ENCODE results near the gene LDLRAD4. TPM values are rescaled to one million over a fixed set of nuclear protein-coding genes. Genes with fewer than 3 reads are reported as not detected.

LDLRAD4 gene
- total and polyA plus RNA-seq, 2 experiments from 2014 or later, result 0.73 to 1.9 TPM

- Histone ChIP-seq H3K27me3 (ENCODE audit: insufficient read depth) (no peaks in the 10 kb centered on the region), H3K4me3 (no peak overlapping the region), H3K9me2 (ENCODE audit: insufficient read depth) (no peaks in the 10 kb centered on the region), H4K20me1 (replicated peaks; ENCODE audit: insufficient read depth) (no peaks in the 10 kb centered on the region), H2AFZ (no peak overlapping the region), H3K4me2 (no peak overlapping the region), H3F3A (replicated peaks; ENCODE audit: low read depth) (no peaks in the 10 kb centered on the region), H3K27ac (ENCODE audit: low read depth) (no peak overlapping the region), H3K79me2 (replicated peaks; ENCODE audit: insufficient read depth) (no peaks in the 10 kb centered on the region), H3K36me3 (ENCODE audit: insufficient read depth) (no peaks in the 10 kb centered on the region), H3K4me1 (ENCODE audit: insufficient read depth) (no peaks in the 10 kb centered on the region)
- Mint-ChIP-seq H3K4me1 (no peaks in the 10 kb centered on the region), H3K36me3 (ENCODE audit: low read depth) (no peaks in the 10 kb centered on the region), H3K27me3 (ENCODE audit: insufficient read depth, low read depth, poor library complexity) (no peaks in the 10 kb centered on the region), H3K27ac (no peak overlapping the region), H3K9me3 (no peaks in the 10 kb centered on the region; the same call in 2 of the 3 replicates), H3K4me3 (no peak overlapping the region)
- no peak for TF ChIP-seq POLR2AphosphoS5 (IDR thresholded peaks at IDR 0.05; ENCODE audit: low read depth)
- ATAC-seq (no peak), DNase-seq (ENCODE audit: low spot score) (no peak)
These were observed 358.6 kb downstream of the LDLRAD4 start for GRCh38 chr18:13577091-13577697.

GRCh38 chr18:13577781-13578180 lies 359.2 kb downstream of the LDLRAD4 start:
- no peaks in the 10 kb centered on the region for H3K4me1 Mint-ChIP-seq
- no peaks in the 10 kb centered on the region for H3K27me3 Mint-ChIP-seq (ENCODE audit: insufficient read depth, low read depth, poor library complexity)
- no peak for DNase-seq (ENCODE audit: low spot score)
- Histone ChIP-seq H2AFZ (no peak overlapping the region), H3F3A (replicated peaks; ENCODE audit: low read depth) (no peaks in the 10 kb centered on the region), H4K20me1 (replicated peaks; ENCODE audit: insufficient read depth) (no peaks in the 10 kb centered on the region), H3K36me3 (ENCODE audit: insufficient read depth) (no peaks in the 10 kb centered on the region), H3K79me2 (replicated peaks; ENCODE audit: insufficient read depth) (no peaks in the 10 kb centered on the region), H3K27me3 (ENCODE audit: insufficient read depth) (no peaks in the 10 kb centered on the region), H3K4me1 (ENCODE audit: insufficient read depth) (no peaks in the 10 kb centered on the region), H3K4me2 (no peak overlapping the region), H3K27ac (ENCODE audit: low read depth) (no peak overlapping the region), H3K4me3 (no peak overlapping the region), H3K9me2 (ENCODE audit: insufficient read depth) (no peaks in the 10 kb centered on the region)
- no peak for ATAC-seq
- no peaks in the 10 kb centered on the region for H3K36me3 Mint-ChIP-seq (ENCODE audit: low read depth)
- H3K27ac Mint-ChIP-seq, result no peak overlapping the region
- no peaks in the 10 kb centered on the region; the same call in 2 of the 3 replicates for H3K9me3 Mint-ChIP-seq
- H3K4me3 Mint-ChIP-seq, result no peak overlapping the region
- TF ChIP-seq EZH2 (IDR thresholded peaks at IDR 0.05; ENCODE audit: low read depth, unreplicated experiment) (no peak), NANOG (IDR thresholded peaks at IDR 0.05; ENCODE audit: borderline replicate concordance) (no peak), EZH2phosphoT487 (IDR thresholded peaks at IDR 0.05; ENCODE audit: unreplicated experiment) (no peak), REST (IDR thresholded peaks at IDR 0.05; ENCODE audit: unreplicated experiment) (no peak), CTCF (conservative IDR thresholded peaks at IDR 0.05; ENCODE audit: low read depth in 2 of 2) (no peak), STAT1 (IDR thresholded peaks at IDR 0.05; ENCODE audit: unreplicated experiment) (no peak), ETS1 (IDR thresholded peaks at IDR 0.05) (no peak), JUNB (IDR thresholded peaks at IDR 0.05; ENCODE audit: unreplicated experiment) (no peak), ZNF114 (CRISPR knock-in tag; IDR thresholded peaks at IDR 0.05) (no peak), POLR2AphosphoS5 (IDR thresholded peaks at IDR 0.05; ENCODE audit: low read depth) (no peak), CREB1 (CRISPR knock-in tag; IDR thresholded peaks at IDR 0.05; ENCODE audit: low read depth) (no peak), ZNF331 (CRISPR knock-in tag; IDR thresholded peaks at IDR 0.05; ENCODE audit: low read depth) (no peak)

All from GM23338 (cell line).